ENCODE measurements around the gene PLEKHD1. TPM values are rescaled to one million over a fixed set of nuclear protein-coding genes. Genes with fewer than 3 reads are reported as not detected.

PLEKHD1 gene
- total RNA-seq, 4 donors from 2014 or later = 0.14 to 0.16 TPM; not detected in 2

- intact Hi-C loops (cut with DNase I; ENCODE audit: low total_unique reads) = no loop called here
- no peak overlapping the region for H3K27ac ChIP-seq
- in situ Hi-C loops (cut with MboI; ENCODE audit: low pct_ligation_motif_present in 1 of 4, low pct_unique_long_range_greater_than_20kb in 1 of 4, low sequenced_read_pairs in 3 of 4) = loop anchor here in 3 of 4 donors (25.0 kb wide), 2 partner anchors 223 to 323 kb away; no protein-coding TSS in a partner anchor
- H3K36me3 ChIP-seq = peaks cover 0 to 26% (median 12%) of the 10 kb centered on the region in 4 donors
- TF ChIP-seq EP300 (IDR thresholded peaks at IDR 0.05; ENCODE audit: low read depth) (no peak), POLR2A (IDR thresholded peaks at IDR 0.05) (no peak), POLR2AphosphoS5 (IDR thresholded peaks at IDR 0.05) (peak in 2 of 3 donors; percentile 42 to 55)
- TF ChIP-seq, protein P1, sequence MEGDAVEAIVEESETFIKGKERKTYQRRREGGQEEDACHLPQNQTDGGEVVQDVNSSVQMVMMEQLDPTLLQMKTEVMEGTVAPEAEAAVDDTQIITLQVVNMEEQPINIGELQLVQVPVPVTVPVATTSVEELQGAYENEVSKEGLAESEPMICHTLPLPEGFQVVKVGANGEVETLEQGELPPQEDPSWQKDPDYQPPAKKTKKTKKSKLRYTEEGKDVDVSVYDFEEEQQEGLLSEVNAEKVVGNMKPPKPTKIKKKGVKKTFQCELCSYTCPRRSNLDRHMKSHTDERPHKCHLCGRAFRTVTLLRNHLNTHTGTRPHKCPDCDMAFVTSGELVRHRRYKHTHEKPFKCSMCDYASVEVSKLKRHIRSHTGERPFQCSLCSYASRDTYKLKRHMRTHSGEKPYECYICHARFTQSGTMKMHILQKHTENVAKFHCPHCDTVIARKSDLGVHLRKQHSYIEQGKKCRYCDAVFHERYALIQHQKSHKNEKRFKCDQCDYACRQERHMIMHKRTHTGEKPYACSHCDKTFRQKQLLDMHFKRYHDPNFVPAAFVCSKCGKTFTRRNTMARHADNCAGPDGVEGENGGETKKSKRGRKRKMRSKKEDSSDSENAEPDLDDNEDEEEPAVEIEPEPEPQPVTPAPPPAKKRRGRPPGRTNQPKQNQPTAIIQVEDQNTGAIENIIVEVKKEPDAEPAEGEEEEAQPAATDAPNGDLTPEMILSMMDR (IDR thresholded peaks at IDR 0.05) = peak; percentile 70 to 89 (median 76)
- no peaks in the 10 kb centered on the region for H3K4me1 ChIP-seq
- DNase-seq = peak; percentile 71
- 29% methylated on average over 4 of the region's 4 CpGs; no CpG with 5 or more reads in 1 of the 2 donors for WGBS, 2 donors (ENCODE audit: low coverage in 1 of 2)
- H3K4me3 ChIP-seq = no peak overlapping the region
- H3K9me3 ChIP-seq = no peaks in the 10 kb centered on the region
- no peaks in the 10 kb centered on the region for H3K27me3 ChIP-seq
Observed at GRCh38 chr14:69460093-69460701, 24.3 kb upstream of the PLEKHD1 start.

DNA sequence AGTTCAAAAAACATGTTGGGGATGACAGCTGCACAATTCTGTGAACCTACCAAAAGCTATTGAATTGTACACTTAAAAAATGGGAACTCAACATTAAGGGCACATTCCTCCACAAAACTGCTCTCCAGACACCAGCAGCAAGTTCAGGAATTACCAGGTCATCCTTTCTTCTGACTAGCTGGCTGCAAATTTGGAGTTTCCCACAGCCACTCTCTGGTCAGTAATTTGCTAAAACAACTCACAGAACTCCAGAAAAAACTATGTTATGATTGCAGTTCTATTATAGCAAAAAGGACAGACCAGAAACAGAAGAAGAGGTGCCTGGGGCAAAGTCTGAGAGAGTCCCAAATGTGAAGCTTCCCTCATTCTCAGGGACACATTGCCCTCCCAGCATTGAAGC is 20.1 kb upstream of the PLEKHD1 start:
- no peak for DNase-seq
- TF ChIP-seq POLR2A (IDR thresholded peaks at IDR 0.05) (no peak), POLR2AphosphoS5 (IDR thresholded peaks at IDR 0.05) (no peak), EP300 (IDR thresholded peaks at IDR 0.05; ENCODE audit: low read depth) (no peak)
- TF ChIP-seq, protein P1 (IDR thresholded peaks at IDR 0.05) = no peak
- Histone ChIP-seq H3K4me3 (no peak overlapping the region), H3K27me3 (no peaks in the 10 kb centered on the region), H3K9me3 (no peaks in the 10 kb centered on the region), H3K27ac (no peak overlapping the region), H3K36me3 (peaks cover 0 to 9% (median 0%) of the 10 kb centered on the region in 4 donors), H3K4me1 (no peaks in the 10 kb centered on the region)
- in situ Hi-C loops (cut with MboI; ENCODE audit: low pct_ligation_motif_present in 1 of 4, low pct_unique_long_range_greater_than_20kb in 1 of 4, low sequenced_read_pairs in 3 of 4) (loop anchor here in 3 of 4 donors (25.0 kb wide), 2 partner anchors 227 to 327 kb away; no protein-coding TSS in a partner anchor), intact Hi-C loops (cut with DNase I; ENCODE audit: low total_unique reads) (no loop called here)

- H3K9me3 ChIP-seq = no peaks in the 10 kb centered on the region
- H3K27me3 ChIP-seq = no peaks in the 10 kb centered on the region
- no peaks in the 10 kb centered on the region for H3K4me1 ChIP-seq
- in situ Hi-C loops (cut with MboI; ENCODE audit: low pct_ligation_motif_present in 1 of 4, low pct_unique_long_range_greater_than_20kb in 1 of 4, low sequenced_read_pairs in 3 of 4) (loop anchor here in 3 of 4 donors (25.0 kb wide), 2 partner anchors 228 to 328 kb away; no protein-coding TSS in a partner anchor), intact Hi-C loops (cut with DNase I; ENCODE audit: low total_unique reads) (no loop called here)
- no peak for TF ChIP-seq POLR2A (IDR thresholded peaks at IDR 0.05)
- no peak for TF ChIP-seq POLR2AphosphoS5 (IDR thresholded peaks at IDR 0.05)
- no peak for TF ChIP-seq EP300 (IDR thresholded peaks at IDR 0.05; ENCODE audit: low read depth)
- TF ChIP-seq, protein P1 (IDR thresholded peaks at IDR 0.05) = no peak
- H3K36me3 ChIP-seq = peaks cover 0 to 8% (median 0%) of the 10 kb centered on the region in 4 donors
- 84 to 100% methylated on average over 2 to 6 of the region's 6 CpGs for WGBS, 2 donors (ENCODE audit: low coverage in 1 of 2)
- no peak for DNase-seq
- H3K4me3 ChIP-seq = no peak overlapping the region
- no peak overlapping the region for H3K27ac ChIP-seq
Observed at GRCh38 chr14:69464829-69465228, 19.7 kb upstream of the PLEKHD1 start.

DNA sequence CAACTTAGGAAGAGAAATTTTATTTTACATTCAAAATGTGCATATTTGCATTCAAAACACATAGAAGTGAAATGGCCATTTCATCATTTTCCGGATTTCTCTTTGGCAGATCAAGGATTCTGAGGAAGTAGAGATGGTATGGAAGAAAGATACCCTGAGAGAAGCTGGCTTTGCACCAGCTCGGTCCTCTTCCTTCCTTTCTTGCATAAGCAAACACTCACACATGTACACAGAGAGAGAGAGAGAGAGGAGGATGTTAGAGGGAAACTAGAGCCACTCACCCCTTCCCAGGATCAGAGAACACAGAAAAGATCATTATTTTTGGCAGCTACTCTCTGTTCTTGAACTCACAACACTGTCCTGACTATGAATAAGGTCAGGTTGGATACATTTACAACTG is 15.6 kb upstream of the PLEKHD1 start:
- no peaks in the 10 kb centered on the region for H3K9me3 ChIP-seq
- no peak overlapping the region for H3K4me3 ChIP-seq
- no peak for TF ChIP-seq POLR2AphosphoS5 (IDR thresholded peaks at IDR 0.05)
- TF ChIP-seq, protein P1 (IDR thresholded peaks at IDR 0.05) = no peak
- TF ChIP-seq POLR2A (IDR thresholded peaks at IDR 0.05) = no peak
- no peak for TF ChIP-seq EP300 (IDR thresholded peaks at IDR 0.05; ENCODE audit: low read depth)
- 50% methylated on average over 2 of the region's 2 CpGs for WGBS, 2 donors (ENCODE audit: low coverage in 1 of 2)
- no peaks in the 10 kb centered on the region for H3K4me1 ChIP-seq
- no peaks in the 10 kb centered on the region for H3K27me3 ChIP-seq
- no peaks in the 10 kb centered on the region for H3K36me3 ChIP-seq
- intact Hi-C loops (cut with DNase I; ENCODE audit: low total_unique reads) (no loop called here), in situ Hi-C loops (cut with MboI; ENCODE audit: low pct_ligation_motif_present in 1 of 4, low pct_unique_long_range_greater_than_20kb in 1 of 4, low sequenced_read_pairs in 3 of 4) (loop anchor here in 3 of 4 donors (25.0 kb wide), 2 partner anchors 232 to 332 kb away; no protein-coding TSS in a partner anchor)
- no peak overlapping the region for H3K27ac ChIP-seq
- DNase-seq = no peak

Measured in transverse colon (tissue), 4 donors.